Esophagus squamous epithelium (tissue), 5 donors: ENCODE results near the gene GLYATL2. TPM values are rescaled to one million over a fixed set of nuclear protein-coding genes. Genes with fewer than 3 reads are reported as not detected.

Experiments
- DNase-seq: peaks from one replicate; lab custom pipeline; 2025; lab: John Stamatoyannopoulos, UW
- H3K27ac ChIP-seq, 4 donors: fragments of 200-600 bp; sonication (generic); one replicate each; pipeline ENCODE4 v1.5.1; 2016 to 2019; ENCODE audit warnings: mild to moderate bottlenecking in 1 of 4
- H3K27me3 ChIP-seq, 4 donors: fragments of 200-600 bp; sonication (generic); 1 replicate in 3 of 4; 2 replicates in 1 of 4; pipeline versions ENCODE4 v1.5.1 to v1.6.0; 2017 to 2021; ENCODE audit warnings: antibody characterized with exemption in 1 of 4
- H3K36me3 ChIP-seq, 3 donors: fragments of 200-600 bp; sonication (generic); one replicate each; pipeline ENCODE4 v1.5.1; 2016 to 2019
- H3K4me1 ChIP-seq, 3 donors: fragments of 200-600 bp; sonication (generic); one replicate each; pipeline ENCODE4 v1.5.1; 2017 to 2019
- H3K4me3 ChIP-seq, 4 donors: fragments of 200-600 bp; sonication (generic); 1 replicate in 3 of 4; 2 replicates in 1 of 4; pipeline ENCODE4 v1.5.1; 2016 to 2019; ENCODE audit warnings: mild to moderate bottlenecking in 2 of 4, moderate library complexity in 1 of 4
- H3K9me3 ChIP-seq, 3 donors: fragments of 200-600 bp; sonication (generic); one replicate each; pipeline ENCODE4 v1.5.1; 2016 to 2019
- POLR2A ChIP-seq, 4 donors: fragments of 450-650 bp; IDR thresholded peaks; one replicate each; pipeline ENCODE4 v1.6.1; 2017; ENCODE audit warnings: antibody characterized with exemption in 4 of 4, mild to moderate bottlenecking in 4 of 4, moderate library complexity in 3 of 4
- WGBS, 2 donors: methylation state at CpG; one replicate each; pipeline ENCODE4 v1.1.5; 2018; 5-methylcytosine and 5-hydroxymethylcytosine counted together
- intact Hi-C: fragments of 100-400 bp; cut with DNase I; formaldehyde crosslinking; loops from one replicate; pipeline ENCODE4 v1.15.0; 2022
- total RNA-seq, 4 donors: library from RNA; depleted of rRNA; stranded (reverse); fragments of >200 nt; gene quantifications; one replicate each; pipeline ENCODE4 v1.1.0, GENCODE V29; 2016
- TF ChIP-seq, protein P1 (sequence below), 6 experiments: fragments of 450-650 bp in 4 of 6; fragments of 200-600 bp in 2 of 6; sonication (generic) in 2 of 6; IDR thresholded peaks; one replicate each; pipeline ENCODE4 v1.5.1; 2016 to 2019; ENCODE audit warnings: antibody characterized with exemption in 6 of 6, mild to moderate bottlenecking in 4 of 6, moderate library complexity in 4 of 6
- donor health status: DM: yes; HTN: yes; CAD: no.

The GLYATL2 gene
- total RNA-seq, 4 donors from 2014 or later, result 0.38 to 2.9 TPM; not detected in 2

DNA sequence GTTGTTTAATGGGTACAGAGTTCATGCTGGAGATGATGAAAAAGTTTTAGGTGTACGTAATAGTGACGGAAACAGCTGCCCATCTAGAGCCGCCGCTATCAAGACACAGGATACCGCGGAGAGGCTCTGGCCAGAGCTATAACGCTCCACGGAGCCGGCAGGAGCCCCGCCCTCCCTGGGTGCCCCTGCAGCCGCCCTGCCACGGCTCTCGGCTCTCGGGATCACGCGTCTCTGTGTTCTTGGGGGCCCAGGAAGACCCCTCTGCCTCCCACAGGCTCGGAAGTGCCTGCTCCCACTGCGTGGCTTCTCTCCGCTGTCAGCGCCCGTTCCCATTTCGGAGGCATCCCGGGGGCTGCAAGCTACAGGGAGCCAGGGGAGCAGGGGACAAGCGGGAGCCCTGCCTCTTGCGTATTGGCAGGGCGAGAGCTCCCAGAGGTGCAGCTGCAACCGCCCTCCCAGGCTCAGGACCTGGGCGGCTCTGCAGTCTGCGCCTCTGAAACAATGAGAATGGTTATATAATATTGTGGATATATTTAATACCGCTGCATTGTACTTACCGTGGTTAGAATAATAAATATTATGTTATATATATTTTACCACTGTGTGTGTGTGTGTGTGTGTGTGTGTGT, 13.7 kb downstream of the GLYATL2 start:
- TF ChIP-seq, protein P1, sequence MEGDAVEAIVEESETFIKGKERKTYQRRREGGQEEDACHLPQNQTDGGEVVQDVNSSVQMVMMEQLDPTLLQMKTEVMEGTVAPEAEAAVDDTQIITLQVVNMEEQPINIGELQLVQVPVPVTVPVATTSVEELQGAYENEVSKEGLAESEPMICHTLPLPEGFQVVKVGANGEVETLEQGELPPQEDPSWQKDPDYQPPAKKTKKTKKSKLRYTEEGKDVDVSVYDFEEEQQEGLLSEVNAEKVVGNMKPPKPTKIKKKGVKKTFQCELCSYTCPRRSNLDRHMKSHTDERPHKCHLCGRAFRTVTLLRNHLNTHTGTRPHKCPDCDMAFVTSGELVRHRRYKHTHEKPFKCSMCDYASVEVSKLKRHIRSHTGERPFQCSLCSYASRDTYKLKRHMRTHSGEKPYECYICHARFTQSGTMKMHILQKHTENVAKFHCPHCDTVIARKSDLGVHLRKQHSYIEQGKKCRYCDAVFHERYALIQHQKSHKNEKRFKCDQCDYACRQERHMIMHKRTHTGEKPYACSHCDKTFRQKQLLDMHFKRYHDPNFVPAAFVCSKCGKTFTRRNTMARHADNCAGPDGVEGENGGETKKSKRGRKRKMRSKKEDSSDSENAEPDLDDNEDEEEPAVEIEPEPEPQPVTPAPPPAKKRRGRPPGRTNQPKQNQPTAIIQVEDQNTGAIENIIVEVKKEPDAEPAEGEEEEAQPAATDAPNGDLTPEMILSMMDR (IDR thresholded peaks at IDR 0.05), result no peak
- TF ChIP-seq POLR2A (IDR thresholded peaks at IDR 0.05), result no peak
- no peaks in the 10 kb centered on the region for H3K4me1 ChIP-seq
- no peaks in the 10 kb centered on the region for H3K9me3 ChIP-seq
- 55 to 68% methylated on average over 10 to 19 of the region's 31 CpGs for WGBS, 2 donors
- H3K27ac ChIP-seq, result no peak overlapping the region
- no peak overlapping the region for H3K4me3 ChIP-seq
- intact Hi-C loops, result no loop called here
- H3K36me3 ChIP-seq, result no peaks in the 10 kb centered on the region
- DNase-seq, result no peak
- no peaks in the 10 kb centered on the region for H3K27me3 ChIP-seq

GRCh38 chr11:58829786-58830185, 14.7 kb downstream of the GLYATL2 start:
- no peak for DNase-seq
- no peaks in the 10 kb centered on the region for H3K9me3 ChIP-seq
- no peaks in the 10 kb centered on the region for H3K27me3 ChIP-seq
- H3K27ac ChIP-seq, result no peak overlapping the region
- intact Hi-C loops, result no loop called here
- TF ChIP-seq POLR2A (IDR thresholded peaks at IDR 0.05), result no peak
- TF ChIP-seq, protein P1 (IDR thresholded peaks at IDR 0.05), result no peak
- no peaks in the 10 kb centered on the region for H3K36me3 ChIP-seq
- no peak overlapping the region for H3K4me3 ChIP-seq
- no peaks in the 10 kb centered on the region for H3K4me1 ChIP-seq

DNA sequence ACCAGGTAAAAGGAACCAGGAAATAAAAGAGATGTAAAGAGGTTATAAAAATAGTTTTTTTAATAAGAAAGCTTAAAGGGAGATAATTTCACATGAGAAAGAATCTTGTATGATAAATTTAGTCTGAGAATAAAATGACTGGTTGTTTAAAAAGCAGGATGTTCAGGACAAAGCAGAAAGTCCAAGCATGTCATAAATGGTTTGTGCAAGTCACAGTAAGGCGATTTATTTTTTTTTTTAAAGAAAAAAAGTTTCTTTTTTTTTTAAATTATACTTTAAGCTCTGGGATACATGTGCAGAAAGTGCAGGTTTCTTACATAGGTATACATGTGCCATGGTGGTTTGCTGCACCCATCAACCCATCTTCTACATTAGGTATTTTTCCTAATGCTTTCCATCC, 30.8 kb downstream of the GLYATL2 start:
- peaks cover 0 to 29% (median 11%) of the 10 kb centered on the region in 3 donors for H3K9me3 ChIP-seq
- H3K4me1 ChIP-seq, result no peaks in the 10 kb centered on the region
- DNase-seq, result no peak
- TF ChIP-seq POLR2A (IDR thresholded peaks at IDR 0.05), result no peak
- TF ChIP-seq, protein P1 (IDR thresholded peaks at IDR 0.05), result no peak
- intact Hi-C loops, result no loop called here
- no peaks in the 10 kb centered on the region for H3K27me3 ChIP-seq
- H3K4me3 ChIP-seq, result no peak overlapping the region
- no peaks in the 10 kb centered on the region for H3K36me3 ChIP-seq
- WGBS, 2 donors, result 45 to 51% methylated on average over 1 of the region's 1 CpG
- H3K27ac ChIP-seq, result no peak overlapping the region

GRCh38 chr11:58811499-58811898, 33.0 kb downstream of the GLYATL2 start:
- Histone ChIP-seq H3K36me3 (no peaks in the 10 kb centered on the region), H3K27ac (no peak overlapping the region), H3K9me3 (peaks cover 0 to 26% (median 10%) of the 10 kb centered on the region in 3 donors), H3K27me3 (no peaks in the 10 kb centered on the region), H3K4me3 (no peak overlapping the region), H3K4me1 (no peaks in the 10 kb centered on the region)
- 64 to 84% methylated on average over 3 of the region's 3 CpGs for WGBS, 2 donors
- no peak for TF ChIP-seq POLR2A (IDR thresholded peaks at IDR 0.05)
- TF ChIP-seq, protein P1 (IDR thresholded peaks at IDR 0.05), result no peak
- intact Hi-C loops, result no loop called here
- no peak for DNase-seq

GRCh38 chr11:58807343-58807742, 37.2 kb downstream of the GLYATL2 start:
- TF ChIP-seq POLR2A (IDR thresholded peaks at IDR 0.05), result no peak
- TF ChIP-seq, protein P1 (IDR thresholded peaks at IDR 0.05), result no peak
- Histone ChIP-seq H3K4me3 (no peak overlapping the region), H3K9me3 (no peaks in the 10 kb centered on the region), H3K36me3 (no peaks in the 10 kb centered on the region), H3K27me3 (no peaks in the 10 kb centered on the region), H3K4me1 (no peaks in the 10 kb centered on the region), H3K27ac (no peak overlapping the region)
- 67 to 88% methylated on average over 1 to 2 of the region's 2 CpGs for WGBS, 2 donors
- no peak for DNase-seq
- intact Hi-C loops, result no loop called here
